HCT116 (cell line): Measurements from ENCODE around the gene APOLD1.

Experiments
- ATF3 ChIP-seq: IDR thresholded peaks from 2 replicates; pipeline ENCODE4 v1.6.1; 2012
- CEBPB ChIP-seq: IDR thresholded peaks from 2 replicates; pipeline ENCODE4 v1.6.1; 2012; ENCODE audit warnings: low read depth
- CTCF ChIP-seq, 3 experiments: fragments of 200-600 bp in 1 of 3; sonication (generic) in 1 of 3; IDR thresholded peaks in 2 of 3; conservative IDR thresholded peaks in 1 of 3; 2 replicates each; pipeline ENCODE4 v1.5.1; 2012 to 2017; ENCODE audit warnings: low read depth in 2 of 3, low read length in 2 of 3, antibody characterized with exemption in 1 of 3, borderline replicate concordance in 1 of 3, control low read depth in 1 of 3, mild to moderate bottlenecking in 1 of 3, mixed read lengths in 1 of 3, mixed run types in 1 of 3, moderate library complexity in 1 of 3; ENCODE audit not compliant: insufficient read depth in 1 of 3
- EZH2 ChIP-seq: fragments of 200-600 bp; sonication (generic); IDR thresholded peaks from 2 replicates; pipeline ENCODE4 v1.6.1; 2017; ENCODE audit warnings: antibody characterized with exemption, mixed run types
- MAX ChIP-seq: IDR thresholded peaks from 2 replicates; pipeline ENCODE4 v1.6.1; 2012
- POLR2A ChIP-seq: IDR thresholded peaks from 2 replicates; pipeline ENCODE4 v1.7.0; 2011; ENCODE audit warnings: borderline replicate concordance; ENCODE audit not compliant: insufficient read depth, insufficient read length; ENCODE audit errors: extremely low read depth
- RAD21 ChIP-seq: IDR thresholded peaks from 2 replicates; pipeline ENCODE4 v1.6.1; 2012; ENCODE audit warnings: low read depth, mild to moderate bottlenecking
- YY1 ChIP-seq: IDR thresholded peaks from 2 replicates; pipeline ENCODE4 v1.6.1; 2011; ENCODE audit warnings: low read length, low read depth, moderate library complexity, mild to moderate bottlenecking; ENCODE audit not compliant: insufficient replicate concordance; ENCODE audit errors: extremely low read depth

- TF ChIP-seq CTCF (IDR thresholded peaks at IDR 0.05 in 2 of 3, conservative IDR thresholded peaks at IDR 0.05 in 1 of 3; ENCODE audit: borderline replicate concordance in 1 of 3, insufficient read depth in 1 of 3, low read depth in 2 of 3, low read length in 2 of 3) (no peak), YY1 (no peak), RAD21 (no peak), EZH2 (no peak), CEBPB (no peak), ATF3 (no peak), MAX (no peak), POLR2A (no peak)
These were observed 25.1 kb downstream of the APOLD1 start for GRCh38 chr12:12810553-12811021.
